ENCODE data around the gene C1QTNF2.

GRCh38 chr5:160395111-160395510 lies 24.7 kb upstream of the C1QTNF2 start:
- no peak for TF ChIP-seq CTCF (conservative IDR thresholded peaks at IDR 0.05; ENCODE audit: low read depth, low read length)
- no peak for TF ChIP-seq USF2 (IDR thresholded peaks at IDR 0.05; ENCODE audit: low read depth, low read length)
- no peak for TF ChIP-seq POLR2A (IDR thresholded peaks at IDR 0.05; ENCODE audit: low read depth, low read length)
- no peak for TF ChIP-seq RFX5 (IDR thresholded peaks at IDR 0.05; ENCODE audit: low read depth, low read length)
- TF ChIP-seq SMC3 (IDR thresholded peaks at IDR 0.05; ENCODE audit: low read depth, low read length): no peak
- TF ChIP-seq BHLHE40 (IDR thresholded peaks at IDR 0.05; ENCODE audit: low read depth, low read length): no peak
- TF ChIP-seq CEBPB (IDR thresholded peaks at IDR 0.05; ENCODE audit: low read depth, low read length): no peak
- TF ChIP-seq MAFK (IDR thresholded peaks at IDR 0.05; ENCODE audit: low read depth, low read length): no peak
